A673 (cell line): ENCODE results near the gene PLSCR5.

ENCODE experiments used
- EZH2 ChIP-seq: fragments of 200-600 bp; sonication (generic); IDR thresholded peaks from 2 replicates; pipeline ENCODE4 v1.6.1; 2017; ENCODE audit warnings: borderline replicate concordance, low read depth, mild to moderate bottlenecking, mixed read lengths, antibody characterized with exemption, low read length; ENCODE audit not compliant: poor library complexity, severe bottlenecking
- TF ChIP-seq, protein P1 (sequence below): fragments of 300-800, 200-600 bp; sonication (generic); conservative IDR thresholded peaks from 2 replicates; pipeline ENCODE4 v1.5.1; 2017; ENCODE audit warnings: low read depth, mild to moderate bottlenecking, antibody characterized with exemption, low read length, moderate library complexity, mixed read lengths

DNA sequence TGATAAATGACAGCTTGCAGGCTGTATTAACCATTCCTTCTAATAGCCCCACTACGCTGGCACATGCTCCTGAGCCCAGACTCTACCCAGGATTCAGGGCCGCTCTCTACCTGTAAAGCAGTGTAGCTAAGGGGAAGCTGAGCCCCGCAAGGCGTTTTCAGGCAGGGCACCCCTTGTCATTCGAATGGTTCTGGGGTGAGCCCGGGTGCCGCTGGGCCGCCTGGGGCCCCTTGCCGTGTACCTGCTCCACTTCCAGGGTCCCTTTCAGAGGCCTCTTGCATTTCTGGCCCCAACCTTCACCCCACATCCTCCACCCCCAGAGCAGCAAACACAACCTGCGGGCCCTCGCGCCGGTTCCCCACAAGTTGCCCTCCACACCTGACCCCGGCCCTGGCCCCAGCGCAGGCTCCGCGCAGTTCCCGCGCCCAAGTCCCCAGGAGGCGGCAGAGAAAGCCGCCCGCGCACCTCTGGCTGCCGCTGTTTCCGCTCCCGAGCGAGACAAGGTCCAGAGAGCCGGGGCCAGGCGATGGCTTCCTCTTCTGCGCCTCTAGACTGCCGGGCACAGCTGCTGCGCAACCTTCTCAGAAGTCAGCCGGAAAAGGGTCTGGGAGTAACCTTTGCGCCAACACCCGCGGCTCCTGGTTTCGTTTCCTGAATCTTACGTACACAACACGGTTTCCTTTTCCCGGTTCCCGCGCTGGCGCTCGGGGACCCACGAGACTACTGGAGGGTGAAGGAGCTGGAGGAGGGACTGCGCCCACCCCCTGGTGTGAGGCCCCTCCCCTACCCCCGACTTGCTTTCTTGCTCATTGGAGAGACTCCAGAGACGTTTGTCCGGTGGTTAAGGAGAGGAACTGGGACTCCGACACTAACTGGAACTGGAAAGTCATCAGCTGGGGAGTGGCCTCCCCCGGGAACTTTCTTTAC, 60.9 kb downstream of the PLSCR5 start, which contains the start of gene PLSCR1:
- TF ChIP-seq, protein P1, sequence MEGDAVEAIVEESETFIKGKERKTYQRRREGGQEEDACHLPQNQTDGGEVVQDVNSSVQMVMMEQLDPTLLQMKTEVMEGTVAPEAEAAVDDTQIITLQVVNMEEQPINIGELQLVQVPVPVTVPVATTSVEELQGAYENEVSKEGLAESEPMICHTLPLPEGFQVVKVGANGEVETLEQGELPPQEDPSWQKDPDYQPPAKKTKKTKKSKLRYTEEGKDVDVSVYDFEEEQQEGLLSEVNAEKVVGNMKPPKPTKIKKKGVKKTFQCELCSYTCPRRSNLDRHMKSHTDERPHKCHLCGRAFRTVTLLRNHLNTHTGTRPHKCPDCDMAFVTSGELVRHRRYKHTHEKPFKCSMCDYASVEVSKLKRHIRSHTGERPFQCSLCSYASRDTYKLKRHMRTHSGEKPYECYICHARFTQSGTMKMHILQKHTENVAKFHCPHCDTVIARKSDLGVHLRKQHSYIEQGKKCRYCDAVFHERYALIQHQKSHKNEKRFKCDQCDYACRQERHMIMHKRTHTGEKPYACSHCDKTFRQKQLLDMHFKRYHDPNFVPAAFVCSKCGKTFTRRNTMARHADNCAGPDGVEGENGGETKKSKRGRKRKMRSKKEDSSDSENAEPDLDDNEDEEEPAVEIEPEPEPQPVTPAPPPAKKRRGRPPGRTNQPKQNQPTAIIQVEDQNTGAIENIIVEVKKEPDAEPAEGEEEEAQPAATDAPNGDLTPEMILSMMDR = no peak
- no peak for TF ChIP-seq EZH2
